ENCODE data around the gene ACSL5.

The ACSL5 gene

DNA sequence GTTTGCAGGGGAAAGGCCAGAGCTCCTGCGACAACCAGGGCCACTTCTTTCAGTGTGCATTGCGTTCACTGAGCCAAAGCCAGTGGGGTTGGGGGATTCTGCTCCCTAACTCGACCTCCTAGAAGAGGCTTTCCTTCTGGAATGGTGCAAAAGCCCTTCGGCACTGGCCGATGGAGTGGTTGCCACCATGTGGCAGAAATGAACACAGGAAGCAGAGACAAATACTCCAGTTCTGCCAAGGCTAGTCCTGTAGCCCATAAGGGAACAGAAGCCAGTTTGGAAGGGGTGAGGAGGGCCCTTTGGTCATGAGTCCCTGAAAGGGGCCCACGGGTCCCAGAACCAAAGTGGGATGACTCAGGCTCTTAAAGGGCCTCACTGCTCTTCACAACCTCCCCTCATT lies 29.7 kb upstream of the ACSL5 start:
- Histone ChIP-seq H3K9me3 (ENCODE audit: control insufficient read depth, insufficient read depth, low read length) (no peaks in the 10 kb centered on the region), H3K36me3 (ENCODE audit: insufficient read depth, low read length) (no peaks in the 10 kb centered on the region), H3K9ac (ENCODE audit: low read depth, low read length) (no peak overlapping the region), H3K4me1 (ENCODE audit: insufficient read depth, low read length) (no peaks in the 10 kb centered on the region)

DNA sequence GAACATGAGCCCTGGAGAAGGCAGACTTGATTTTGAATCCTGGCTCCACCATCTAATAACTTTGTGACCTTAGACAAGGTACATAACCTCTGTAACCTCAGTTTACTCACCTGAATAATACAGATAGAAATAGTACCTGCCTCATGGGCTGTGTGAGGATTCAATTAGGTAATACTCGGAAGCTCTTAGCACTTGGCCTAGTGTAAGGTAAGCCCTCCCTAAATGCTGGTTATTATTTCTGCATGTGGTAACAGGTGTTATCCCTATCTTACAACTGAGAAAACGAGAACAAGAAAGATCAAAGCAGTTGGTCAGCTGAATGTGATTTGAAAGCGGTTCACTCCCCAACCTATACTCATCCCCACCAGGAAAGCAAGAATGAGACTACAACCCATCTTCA lies 28.7 kb upstream of the ACSL5 start:
- no peak overlapping the region for H3K9ac ChIP-seq (ENCODE audit: low read depth, low read length)
- H3K4me1 ChIP-seq (ENCODE audit: insufficient read depth, low read length) = no peaks in the 10 kb centered on the region
- no peaks in the 10 kb centered on the region for H3K9me3 ChIP-seq (ENCODE audit: control insufficient read depth, insufficient read depth, low read length)
- H3K36me3 ChIP-seq (ENCODE audit: insufficient read depth, low read length) = no peaks in the 10 kb centered on the region

DNA sequence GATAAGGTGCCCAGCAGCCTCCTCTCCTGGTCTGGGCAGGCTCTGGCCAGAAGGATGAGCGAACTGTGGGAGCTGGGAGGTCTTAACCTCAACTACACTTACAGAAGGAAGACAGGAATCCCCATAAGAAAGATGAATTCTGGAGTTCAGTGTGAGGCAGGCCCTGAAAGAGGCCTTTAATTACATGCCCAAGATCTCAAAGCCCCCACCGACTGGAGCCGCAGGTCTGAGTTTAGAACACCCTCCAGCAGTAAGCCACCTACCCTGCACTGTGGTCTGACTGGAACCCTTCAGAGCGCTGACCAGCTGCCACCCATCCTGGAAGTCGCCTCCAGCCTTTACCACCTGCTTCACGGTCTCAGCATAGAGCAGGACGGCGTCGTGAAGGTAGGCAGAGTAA lies 28.2 kb upstream of the ACSL5 start:
- Histone ChIP-seq H3K36me3 (ENCODE audit: insufficient read depth, low read length) (no peaks in the 10 kb centered on the region), H3K4me1 (ENCODE audit: insufficient read depth, low read length) (no peaks in the 10 kb centered on the region)

DNA sequence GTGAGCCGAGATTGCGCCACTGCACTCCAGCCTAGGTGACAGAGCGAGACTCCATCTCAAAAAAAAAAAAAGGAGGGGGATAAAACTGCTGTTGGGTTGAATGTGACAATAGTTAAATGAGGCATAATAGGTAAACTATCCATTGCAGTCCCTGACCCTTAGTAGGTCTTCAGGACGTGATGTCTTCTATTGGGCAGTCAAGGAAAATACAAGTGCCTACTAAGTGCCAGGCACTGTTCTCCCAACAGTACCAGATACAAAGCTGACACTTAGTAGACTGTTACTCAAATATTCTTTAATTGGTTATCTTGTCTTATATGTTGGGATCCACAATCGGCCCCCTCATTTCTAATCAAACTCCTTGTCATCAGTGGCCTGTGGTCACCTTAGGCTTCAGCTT lies 27.1 kb upstream of the ACSL5 start:
- Histone ChIP-seq H3K9ac (ENCODE audit: low read depth, low read length) (no peak overlapping the region), H3K36me3 (ENCODE audit: insufficient read depth, low read length) (no peaks in the 10 kb centered on the region), H3K4me1 (ENCODE audit: insufficient read depth, low read length) (no peaks in the 10 kb centered on the region), H3K9me3 (ENCODE audit: control insufficient read depth, insufficient read depth, low read length) (no peaks in the 10 kb centered on the region)

More for the DNA sequence above, 28.2 kb upstream of the ACSL5 start:
- no peaks in the 10 kb centered on the region for H3K9me3 ChIP-seq (ENCODE audit: control insufficient read depth, insufficient read depth, low read length)
- no peak overlapping the region for H3K9ac ChIP-seq (ENCODE audit: low read depth, low read length)

DNA sequence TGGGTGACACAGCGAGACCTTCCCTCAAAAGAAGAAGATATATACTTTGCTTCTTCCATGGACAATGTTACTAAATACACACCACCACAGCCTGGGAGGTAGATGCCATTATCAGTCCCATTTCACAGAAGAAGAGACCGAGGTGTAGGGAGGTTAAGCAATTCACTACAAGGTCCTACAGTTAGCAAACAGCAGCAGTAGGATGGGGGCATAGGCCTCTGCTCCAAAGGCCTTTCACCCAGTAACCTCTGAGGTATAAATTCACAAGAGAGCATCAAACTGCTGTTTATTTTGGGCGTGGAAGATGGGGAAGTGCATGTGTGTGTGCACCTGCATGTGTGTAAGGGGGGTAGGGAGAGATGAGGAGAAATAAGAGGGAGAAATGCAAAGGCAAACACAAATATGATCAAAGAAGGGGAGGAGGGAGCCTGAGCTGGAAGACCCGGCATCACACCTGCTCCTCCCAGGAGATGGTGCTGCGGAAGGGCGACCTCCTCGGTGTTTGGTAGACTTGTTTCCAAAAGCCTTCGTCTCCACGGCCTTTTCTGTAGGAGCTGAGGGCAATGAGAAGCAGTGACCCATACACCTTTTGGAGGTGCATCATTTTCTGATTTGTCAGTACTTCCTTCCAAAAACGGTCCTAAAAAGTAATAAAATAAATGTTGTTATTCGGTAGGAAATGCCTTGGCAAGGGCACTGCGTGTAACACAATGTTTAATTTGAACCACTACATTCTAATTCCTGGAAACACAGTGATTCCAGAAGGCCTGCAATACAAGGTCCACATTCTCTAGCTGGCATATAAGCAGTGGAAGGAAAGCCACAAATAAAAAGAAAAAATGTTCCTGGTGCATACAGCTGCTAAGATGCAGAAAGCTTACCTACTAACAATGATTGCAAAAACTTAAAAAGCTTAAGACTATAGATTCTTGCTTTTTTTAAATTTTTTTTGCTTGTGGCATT lies 25.9 kb upstream of the ACSL5 start:
- Histone ChIP-seq H3K4me1 (ENCODE audit: insufficient read depth, low read length) (no peaks in the 10 kb centered on the region), H3K9ac (ENCODE audit: low read depth, low read length) (no peak overlapping the region), H3K36me3 (ENCODE audit: insufficient read depth, low read length) (no peaks in the 10 kb centered on the region), H3K9me3 (ENCODE audit: control insufficient read depth, insufficient read depth, low read length) (no peaks in the 10 kb centered on the region)

DNA sequence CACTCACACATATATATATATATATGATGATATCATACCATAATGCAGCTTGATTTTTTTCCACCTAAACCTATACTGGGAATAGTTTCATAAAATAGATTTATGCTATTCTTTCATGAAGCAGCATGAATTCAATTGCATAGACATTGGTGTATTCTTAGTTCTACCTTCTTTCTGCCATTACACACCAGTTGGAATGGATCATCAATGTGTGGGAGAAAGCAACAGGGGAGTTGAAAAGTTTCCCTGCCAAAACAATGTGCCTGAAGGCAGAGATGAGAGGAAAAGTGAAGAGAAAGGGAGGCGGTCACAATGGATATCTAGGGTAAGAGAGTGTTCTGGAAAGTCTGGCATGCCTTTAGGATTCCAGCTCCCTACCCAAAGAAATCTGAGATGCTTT lies 25.2 kb upstream of the ACSL5 start:
- no peaks in the 10 kb centered on the region for H3K9me3 ChIP-seq (ENCODE audit: control insufficient read depth, insufficient read depth, low read length)
- no peak overlapping the region for H3K9ac ChIP-seq (ENCODE audit: low read depth, low read length)
- H3K4me1 ChIP-seq (ENCODE audit: insufficient read depth, low read length) = no peaks in the 10 kb centered on the region
- H3K36me3 ChIP-seq (ENCODE audit: insufficient read depth, low read length) = no peaks in the 10 kb centered on the region

DNA sequence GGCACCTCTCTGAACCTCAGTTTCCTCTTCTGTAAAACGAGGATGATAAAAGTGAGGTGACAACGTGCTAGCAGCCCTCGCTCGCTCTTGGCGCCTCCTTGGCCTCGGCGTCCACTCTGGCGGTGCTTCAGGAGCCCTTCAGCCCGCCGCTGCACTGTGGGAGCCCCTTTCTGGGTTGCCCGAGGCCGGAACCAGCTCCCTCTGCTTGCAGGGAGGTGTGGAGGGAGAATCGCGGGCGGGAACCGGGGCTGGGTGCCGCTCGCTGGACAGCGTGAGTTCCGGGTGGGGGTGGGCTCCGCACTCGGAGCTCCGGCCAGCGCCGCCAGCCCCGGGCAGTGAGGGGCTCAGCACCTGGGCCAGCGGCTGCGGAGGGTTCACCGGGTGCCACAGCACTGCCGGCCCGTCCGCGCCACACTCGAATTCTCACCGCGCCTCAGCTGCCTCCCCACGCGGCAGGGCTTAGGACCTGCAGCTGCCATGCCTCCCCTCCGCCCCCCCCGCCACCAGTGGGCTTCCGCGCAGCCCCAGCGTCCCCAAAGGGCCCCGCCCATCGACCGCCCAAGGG lies 24.3 kb upstream of the ACSL5 start:
- Histone ChIP-seq H3K4me1 (ENCODE audit: insufficient read depth, low read length) (no peaks in the 10 kb centered on the region), H3K9me3 (ENCODE audit: control insufficient read depth, insufficient read depth, low read length) (no peaks in the 10 kb centered on the region), H3K36me3 (ENCODE audit: insufficient read depth, low read length) (no peaks in the 10 kb centered on the region), H3K9ac (ENCODE audit: low read depth, low read length) (no peak overlapping the region)

DNA sequence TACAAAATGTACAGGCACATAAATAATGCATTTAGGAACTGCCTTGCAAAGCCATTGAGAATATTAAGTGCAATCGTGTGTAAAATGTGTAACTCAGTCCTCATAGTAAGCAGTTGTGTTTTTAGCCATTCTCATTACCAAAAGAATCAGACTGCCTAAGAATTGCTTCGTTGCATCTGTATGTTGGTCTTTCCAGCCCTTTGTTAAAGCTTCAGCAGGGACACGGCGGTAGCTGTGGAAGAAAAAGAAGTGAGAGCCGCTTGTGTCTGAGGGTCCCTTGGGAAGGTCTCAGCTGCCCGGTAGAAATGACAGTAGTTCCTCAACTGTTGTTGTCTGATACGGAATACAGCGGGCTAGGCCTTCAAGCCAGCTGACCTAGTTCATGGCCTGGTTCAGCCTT lies 22.8 kb upstream of the ACSL5 start:
- Histone ChIP-seq H3K36me3 (ENCODE audit: insufficient read depth, low read length) (no peaks in the 10 kb centered on the region), H3K4me1 (ENCODE audit: insufficient read depth, low read length) (no peaks in the 10 kb centered on the region), H3K9me3 (ENCODE audit: control insufficient read depth, insufficient read depth, low read length) (no peaks in the 10 kb centered on the region), H3K9ac (ENCODE audit: low read depth, low read length) (no peak overlapping the region)

DNA sequence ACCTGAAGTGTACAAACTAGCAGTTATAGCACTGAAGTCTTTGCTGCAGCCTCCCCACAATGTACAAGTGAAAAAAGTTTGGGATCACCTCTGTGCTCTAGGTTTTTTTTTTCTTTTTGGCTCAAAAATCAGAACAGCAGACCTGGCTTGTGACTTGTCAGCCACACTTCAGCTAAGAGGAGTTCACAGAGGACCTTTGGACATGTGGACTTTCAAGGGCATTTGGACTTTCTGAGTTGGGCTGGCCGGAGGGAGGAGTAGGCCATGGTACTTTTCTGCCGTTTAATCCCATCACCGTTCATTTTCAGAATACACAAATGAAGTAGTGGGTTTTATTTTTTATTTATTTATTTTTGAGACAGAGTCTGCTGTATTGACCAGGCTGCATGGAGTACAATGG lies 21.9 kb upstream of the ACSL5 start:
- H3K4me1 ChIP-seq (ENCODE audit: insufficient read depth, low read length) = no peaks in the 10 kb centered on the region
- no peaks in the 10 kb centered on the region for H3K9me3 ChIP-seq (ENCODE audit: control insufficient read depth, insufficient read depth, low read length)
- no peak overlapping the region for H3K9ac ChIP-seq (ENCODE audit: low read depth, low read length)
- no peaks in the 10 kb centered on the region for H3K36me3 ChIP-seq (ENCODE audit: insufficient read depth, low read length)

DNA sequence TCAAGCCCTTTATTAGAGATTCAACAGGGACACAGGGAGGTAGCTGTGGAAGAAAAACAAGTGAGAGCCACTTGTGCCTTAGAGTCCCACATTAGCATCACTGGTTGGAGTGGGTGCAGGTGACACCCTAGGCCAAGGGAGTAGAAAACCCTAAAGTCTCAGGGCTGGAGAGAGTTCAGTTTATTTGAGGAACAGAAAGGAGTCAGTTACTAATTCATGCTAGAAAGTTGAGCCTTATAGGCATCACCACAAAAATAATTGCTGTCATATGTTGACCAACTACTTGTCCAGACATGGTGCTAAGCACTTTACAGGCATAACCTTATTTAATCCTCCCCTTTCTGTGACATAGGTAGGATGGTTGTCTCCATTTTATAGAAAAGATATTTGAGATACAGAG lies 20.9 kb upstream of the ACSL5 start:
- H3K4me1 ChIP-seq (ENCODE audit: insufficient read depth, low read length) = no peaks in the 10 kb centered on the region
- H3K9me3 ChIP-seq (ENCODE audit: control insufficient read depth, insufficient read depth, low read length) = no peaks in the 10 kb centered on the region
- no peak overlapping the region for H3K9ac ChIP-seq (ENCODE audit: low read depth, low read length)
- no peaks in the 10 kb centered on the region for H3K36me3 ChIP-seq (ENCODE audit: insufficient read depth, low read length)

DNA sequence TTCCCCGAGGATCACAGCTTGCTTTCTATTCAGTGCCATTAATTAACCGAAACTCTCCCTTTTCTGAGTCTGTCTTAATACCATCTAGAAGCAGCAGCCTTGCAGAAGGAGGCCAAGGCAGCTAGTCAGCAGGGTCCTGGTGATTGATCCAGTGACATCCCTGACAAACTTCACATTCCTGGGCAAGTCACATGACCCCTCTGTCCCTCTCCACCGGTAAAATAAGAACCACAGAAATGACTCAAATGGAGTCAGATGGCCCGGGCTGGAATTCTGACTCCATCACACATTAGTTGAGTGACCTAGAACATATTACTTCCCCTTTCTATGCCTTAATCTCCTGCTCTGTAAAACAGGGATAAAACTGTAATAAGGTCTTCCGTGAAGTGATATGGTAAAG lies 17.2 kb upstream of the ACSL5 start:
- Histone ChIP-seq H3K36me3 (ENCODE audit: insufficient read depth, low read length) (no peaks in the 10 kb centered on the region), H3K9me3 (ENCODE audit: control insufficient read depth, insufficient read depth, low read length) (no peaks in the 10 kb centered on the region), H3K4me1 (ENCODE audit: insufficient read depth, low read length) (no peaks in the 10 kb centered on the region), H3K9ac (ENCODE audit: low read depth, low read length) (no peak overlapping the region)

DNA sequence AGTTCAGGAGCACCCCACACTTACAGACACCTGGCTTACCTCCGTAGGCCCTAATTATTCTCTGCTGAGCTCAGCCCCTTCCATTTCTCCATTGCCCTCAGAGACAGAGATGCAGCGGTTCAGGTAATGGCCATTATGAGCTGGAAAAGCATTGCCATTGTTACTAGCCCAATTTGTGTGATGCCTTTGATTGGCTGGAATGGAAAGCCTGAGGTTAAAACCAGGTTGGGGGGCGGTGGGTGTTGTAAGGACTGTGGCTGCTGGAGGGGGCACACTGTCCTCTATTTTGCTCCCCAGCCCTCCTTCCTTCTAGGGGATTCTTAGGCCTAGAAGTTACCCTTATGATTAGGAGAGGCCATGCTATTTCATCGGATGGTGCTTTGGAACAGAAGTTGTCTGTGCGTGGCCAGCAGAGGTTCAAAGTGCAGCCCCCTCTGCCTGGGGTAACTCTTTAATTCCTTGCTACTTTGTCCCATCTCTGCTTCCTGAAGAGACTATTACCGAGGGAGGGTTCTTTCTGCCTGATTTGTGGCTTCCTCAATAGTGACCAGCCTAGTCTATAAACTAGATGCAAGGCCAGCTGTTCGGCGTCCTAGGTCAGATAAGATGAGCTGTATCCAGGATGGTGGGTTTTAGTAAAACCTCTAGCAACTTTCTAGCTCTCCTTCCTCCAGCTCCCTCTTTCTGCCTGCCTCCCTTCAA lies 14.2 kb upstream of the ACSL5 start:
- H3K9me3 ChIP-seq (ENCODE audit: control insufficient read depth, insufficient read depth, low read length) = no peaks in the 10 kb centered on the region
- 0 out of 2 replicates have a peak, but pooled peaks cover 5% of the 10 kb centered on the region for H3K4me1 ChIP-seq (ENCODE audit: insufficient read depth, low read length)
- H3K36me3 ChIP-seq (ENCODE audit: insufficient read depth, low read length) = no peaks in the 10 kb centered on the region
- H3K9ac ChIP-seq (ENCODE audit: low read depth, low read length) = no peak overlapping the region

DNA sequence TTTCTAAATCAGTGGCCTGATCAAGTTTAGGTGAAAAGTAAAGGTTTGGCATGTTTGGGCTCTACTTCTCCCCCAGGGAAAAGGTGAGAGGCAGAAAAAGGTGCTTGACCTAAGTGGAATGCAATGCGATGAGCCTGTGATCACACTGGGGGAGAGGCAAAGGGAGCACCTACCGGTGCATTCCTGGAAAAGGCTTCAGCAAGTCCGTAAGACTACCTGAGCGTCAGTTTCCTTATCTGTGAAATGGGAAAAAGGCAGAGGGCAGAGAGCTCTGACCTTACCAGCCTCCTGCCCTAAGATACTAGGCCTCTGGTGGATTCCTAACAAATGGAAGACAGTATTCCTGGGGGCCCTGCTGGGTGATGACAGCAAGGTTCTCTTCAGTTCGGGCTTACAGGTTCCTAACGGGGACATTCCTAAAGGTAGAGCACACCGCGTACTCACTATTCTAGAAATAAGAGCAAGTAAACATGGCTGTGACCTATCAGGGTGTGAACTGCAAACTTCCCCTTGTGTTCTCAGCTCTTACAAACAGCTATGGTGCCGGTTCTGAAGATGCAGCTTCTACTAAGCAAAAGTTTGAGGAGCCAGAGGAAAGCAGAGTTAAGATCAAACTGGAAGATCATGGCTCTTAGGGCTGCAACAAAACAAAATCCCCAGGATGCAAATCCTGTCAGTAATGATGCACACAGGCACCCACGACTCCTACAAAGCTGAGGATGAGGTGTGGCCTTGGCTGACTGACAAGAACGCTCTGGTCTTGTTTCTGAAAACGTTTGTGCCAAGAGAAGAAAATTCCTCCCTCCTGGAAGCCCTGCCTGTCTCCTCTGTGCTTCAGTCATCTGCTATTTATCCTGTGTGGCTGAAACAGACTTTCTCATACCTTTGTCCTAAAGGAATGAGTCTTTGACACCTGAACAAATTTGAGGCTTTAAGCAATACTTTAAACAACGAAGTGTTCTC lies 13.3 kb upstream of the ACSL5 start:
- Histone ChIP-seq H3K4me1 (ENCODE audit: insufficient read depth, low read length) (0 out of 2 replicates have a peak, but pooled peaks cover 5% of the 10 kb centered on the region), H3K9me3 (ENCODE audit: control insufficient read depth, insufficient read depth, low read length) (no peaks in the 10 kb centered on the region), H3K9ac (ENCODE audit: low read depth, low read length) (no peak overlapping the region), H3K36me3 (ENCODE audit: insufficient read depth, low read length) (no peaks in the 10 kb centered on the region)
